ENCODE measurements around the gene NKTR.

DNA sequence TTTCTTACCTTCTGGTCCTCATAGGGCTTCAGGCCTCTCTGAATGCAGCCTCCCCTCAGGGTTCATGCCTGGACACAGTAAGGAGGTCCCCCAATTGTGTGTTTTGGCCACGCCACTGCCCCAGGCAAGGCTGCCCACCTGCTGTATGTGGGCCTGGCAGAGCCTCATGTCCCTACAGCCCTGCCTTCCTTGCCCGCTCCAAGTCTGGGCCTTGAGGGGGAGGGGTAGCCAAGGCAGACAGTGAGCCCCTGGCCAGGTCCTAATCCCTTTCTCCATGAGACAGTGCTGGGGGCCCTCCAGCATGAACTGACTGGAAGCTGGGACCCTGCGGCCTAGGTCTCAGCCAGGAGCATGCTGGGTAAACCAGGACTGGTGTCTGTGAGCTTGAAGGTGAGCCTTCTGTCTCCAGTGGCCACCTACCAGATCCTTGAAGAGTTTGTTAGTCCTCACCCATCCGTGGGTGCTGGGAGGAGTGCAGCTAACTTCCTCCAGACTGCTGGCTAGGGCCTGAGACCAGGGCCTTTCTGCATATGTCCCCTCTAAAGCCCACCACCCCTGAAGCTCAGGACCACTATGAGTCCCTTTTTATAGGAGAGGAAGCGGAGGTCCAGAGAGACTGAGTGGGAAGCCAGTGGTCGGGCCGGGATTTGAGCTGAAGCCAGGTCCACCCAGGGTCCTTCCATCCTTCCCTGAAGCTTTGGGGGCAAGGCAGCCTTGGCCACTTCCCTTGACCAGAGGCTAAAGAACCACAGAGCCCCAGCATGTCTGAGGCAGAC is 61.7 kb downstream of the NKTR start:
- TF ChIP-seq, protein P1, sequence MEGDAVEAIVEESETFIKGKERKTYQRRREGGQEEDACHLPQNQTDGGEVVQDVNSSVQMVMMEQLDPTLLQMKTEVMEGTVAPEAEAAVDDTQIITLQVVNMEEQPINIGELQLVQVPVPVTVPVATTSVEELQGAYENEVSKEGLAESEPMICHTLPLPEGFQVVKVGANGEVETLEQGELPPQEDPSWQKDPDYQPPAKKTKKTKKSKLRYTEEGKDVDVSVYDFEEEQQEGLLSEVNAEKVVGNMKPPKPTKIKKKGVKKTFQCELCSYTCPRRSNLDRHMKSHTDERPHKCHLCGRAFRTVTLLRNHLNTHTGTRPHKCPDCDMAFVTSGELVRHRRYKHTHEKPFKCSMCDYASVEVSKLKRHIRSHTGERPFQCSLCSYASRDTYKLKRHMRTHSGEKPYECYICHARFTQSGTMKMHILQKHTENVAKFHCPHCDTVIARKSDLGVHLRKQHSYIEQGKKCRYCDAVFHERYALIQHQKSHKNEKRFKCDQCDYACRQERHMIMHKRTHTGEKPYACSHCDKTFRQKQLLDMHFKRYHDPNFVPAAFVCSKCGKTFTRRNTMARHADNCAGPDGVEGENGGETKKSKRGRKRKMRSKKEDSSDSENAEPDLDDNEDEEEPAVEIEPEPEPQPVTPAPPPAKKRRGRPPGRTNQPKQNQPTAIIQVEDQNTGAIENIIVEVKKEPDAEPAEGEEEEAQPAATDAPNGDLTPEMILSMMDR (IDR thresholded peaks at IDR 0.05) = no peak
- TF ChIP-seq POLR2A (IDR thresholded peaks at IDR 0.05) (no peak), POLR2AphosphoS5 (IDR thresholded peaks at IDR 0.05) (no peak)
